ENCODE data around the gene METTL22. TPM values are rescaled to one million over a fixed set of nuclear protein-coding genes. Genes with fewer than 3 reads are reported as not detected.

The METTL22 gene
- total RNA-seq, 1 donor from 2014 or later = 49.6 TPM

DNA sequence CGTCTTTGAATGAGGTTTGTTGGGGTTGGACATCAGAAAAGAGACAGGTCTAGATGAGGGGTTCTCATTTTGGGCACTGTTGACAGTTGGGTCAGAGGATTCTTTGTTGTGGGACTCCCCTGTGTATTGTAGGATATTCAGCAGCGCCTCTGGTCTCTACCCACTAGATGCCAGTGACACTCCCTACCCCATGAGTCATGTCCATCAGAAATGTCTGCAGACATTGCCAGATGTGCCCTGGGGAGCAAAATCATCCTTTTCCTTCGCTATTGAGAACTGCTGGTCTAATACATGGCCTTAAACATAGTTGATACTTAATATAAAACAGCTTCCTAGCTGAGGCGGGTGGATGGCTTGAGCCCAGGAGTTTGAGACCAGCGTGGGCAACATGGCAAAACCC, 56.0 kb downstream of the METTL22 start:
- H3K27ac Mint-ChIP-seq = no peak overlapping the region
- peaks cover 37% of the 10 kb centered on the region for H3K4me1 Mint-ChIP-seq
- DNase-seq (no peak), ATAC-seq (ENCODE audit: low read depth) (no peak)
- TF ChIP-seq, protein P1, sequence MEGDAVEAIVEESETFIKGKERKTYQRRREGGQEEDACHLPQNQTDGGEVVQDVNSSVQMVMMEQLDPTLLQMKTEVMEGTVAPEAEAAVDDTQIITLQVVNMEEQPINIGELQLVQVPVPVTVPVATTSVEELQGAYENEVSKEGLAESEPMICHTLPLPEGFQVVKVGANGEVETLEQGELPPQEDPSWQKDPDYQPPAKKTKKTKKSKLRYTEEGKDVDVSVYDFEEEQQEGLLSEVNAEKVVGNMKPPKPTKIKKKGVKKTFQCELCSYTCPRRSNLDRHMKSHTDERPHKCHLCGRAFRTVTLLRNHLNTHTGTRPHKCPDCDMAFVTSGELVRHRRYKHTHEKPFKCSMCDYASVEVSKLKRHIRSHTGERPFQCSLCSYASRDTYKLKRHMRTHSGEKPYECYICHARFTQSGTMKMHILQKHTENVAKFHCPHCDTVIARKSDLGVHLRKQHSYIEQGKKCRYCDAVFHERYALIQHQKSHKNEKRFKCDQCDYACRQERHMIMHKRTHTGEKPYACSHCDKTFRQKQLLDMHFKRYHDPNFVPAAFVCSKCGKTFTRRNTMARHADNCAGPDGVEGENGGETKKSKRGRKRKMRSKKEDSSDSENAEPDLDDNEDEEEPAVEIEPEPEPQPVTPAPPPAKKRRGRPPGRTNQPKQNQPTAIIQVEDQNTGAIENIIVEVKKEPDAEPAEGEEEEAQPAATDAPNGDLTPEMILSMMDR (IDR thresholded peaks at IDR 0.05) = no peak
- no peaks in the 10 kb centered on the region for H3K27me3 Mint-ChIP-seq
- CTCF ChIA-PET = no interaction called here
- POLR2A ChIA-PET = no interaction called here
- intact Hi-C loops (cut with micrococcal nuclease) = loop anchor here (10.0 kb wide), 1 partner anchor 47 kb away; no protein-coding TSS in a partner anchor
- peaks cover 6% of the 10 kb centered on the region for H3K9me3 Mint-ChIP-seq
- H3K36me3 Mint-ChIP-seq (ENCODE audit: low read depth) = peaks cover 16% of the 10 kb centered on the region
- H3K4me3 Mint-ChIP-seq = no peak overlapping the region

DNA sequence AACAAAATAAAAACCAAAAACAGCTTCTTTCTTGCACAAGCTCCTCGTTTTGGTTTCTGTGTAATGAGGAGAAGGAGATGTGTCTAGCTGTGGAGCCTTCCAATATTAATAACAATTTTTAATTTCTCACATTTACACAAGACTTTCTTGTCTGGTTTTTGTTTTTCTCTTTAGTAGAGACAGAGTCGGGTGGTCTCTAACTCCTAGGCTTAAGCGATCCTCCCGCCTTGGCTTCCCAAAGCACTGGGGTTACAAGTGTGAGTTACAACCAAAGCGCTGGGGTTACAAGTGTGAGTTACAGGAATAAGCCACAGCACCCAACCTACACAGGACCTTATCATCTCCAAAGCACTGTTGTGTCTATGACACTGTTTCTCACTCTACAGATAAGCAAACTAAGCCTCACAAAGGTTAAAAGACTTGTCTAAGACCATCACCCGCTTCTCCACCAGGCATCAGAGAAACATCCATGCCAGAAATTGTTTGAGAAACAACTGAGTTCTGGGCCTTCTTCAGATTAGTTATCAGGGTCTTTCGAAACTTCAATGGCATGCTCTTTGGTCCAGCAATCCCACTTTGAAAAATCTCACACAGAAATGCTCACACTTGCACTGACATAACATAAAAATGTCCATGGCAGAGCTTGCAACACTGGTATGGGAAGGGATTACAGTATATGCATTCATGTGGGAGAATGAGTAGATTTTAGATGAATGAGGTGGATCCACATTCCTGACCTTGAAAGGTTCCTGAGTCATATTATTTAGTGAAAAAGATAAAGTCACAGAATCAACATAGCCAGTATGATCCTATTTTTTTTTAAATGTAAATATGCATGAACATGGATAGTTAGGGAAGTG, 56.8 kb downstream of the METTL22 start:
- no peak overlapping the region for H3K27ac Mint-ChIP-seq
- ChIA-PET CTCF (interaction anchor here (1.4 kb wide), 1 partner anchor 114 kb away, joined by 3 read pairs; no protein-coding TSS in a partner anchor), POLR2A (no interaction called here)
- H3K27me3 Mint-ChIP-seq = no peaks in the 10 kb centered on the region
- peaks cover 6% of the 10 kb centered on the region for H3K9me3 Mint-ChIP-seq
- TF ChIP-seq, protein P1 (IDR thresholded peaks at IDR 0.05) = no peak
- H3K4me3 Mint-ChIP-seq = no peak overlapping the region
- peaks cover 16% of the 10 kb centered on the region for H3K36me3 Mint-ChIP-seq (ENCODE audit: low read depth)
- H3K4me1 Mint-ChIP-seq = peaks cover 37% of the 10 kb centered on the region
- no peak for ATAC-seq (ENCODE audit: low read depth)
- no peak for DNase-seq
- intact Hi-C loops (cut with micrococcal nuclease) = loop anchor here (10.0 kb wide), 1 partner anchor 47 kb away; no protein-coding TSS in a partner anchor

DNA sequence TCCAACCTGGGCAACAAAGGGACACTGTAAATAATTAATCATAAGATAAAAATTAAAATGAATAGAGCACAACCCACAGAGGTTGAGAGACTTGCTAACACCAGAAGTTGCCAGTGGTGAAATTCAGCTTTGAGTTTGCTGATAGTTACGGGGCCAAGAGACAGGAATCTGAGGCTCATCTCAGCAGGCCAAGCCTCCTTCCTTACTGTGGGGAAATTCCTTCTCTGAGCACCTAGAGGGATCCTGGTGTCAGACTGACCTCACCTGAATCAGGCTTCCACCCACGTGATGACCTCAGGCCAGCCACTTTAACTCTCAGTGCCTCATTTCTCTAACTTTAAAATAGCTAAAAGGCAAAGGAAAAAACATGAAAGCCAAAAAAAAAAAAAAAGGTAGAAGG, 57.7 kb downstream of the METTL22 start:
- ATAC-seq (ENCODE audit: low read depth) (no peak), DNase-seq (no peak)
- intact Hi-C loops (cut with micrococcal nuclease) = loop anchor here (10.0 kb wide), 1 partner anchor 46 kb away; no protein-coding TSS in a partner anchor
- H3K27me3 Mint-ChIP-seq = no peaks in the 10 kb centered on the region
- peaks cover 6% of the 10 kb centered on the region for H3K9me3 Mint-ChIP-seq
- POLR2A ChIA-PET = interaction anchor here (0.7 to 0.8 kb wide), 2 partner anchors 16 to 176 kb away, joined by 3 to 6 read pairs; no protein-coding TSS in a partner anchor
- H3K4me1 Mint-ChIP-seq = peaks cover 33% of the 10 kb centered on the region
- H3K27ac Mint-ChIP-seq = no peak overlapping the region
- TF ChIP-seq, protein P1 (IDR thresholded peaks at IDR 0.05) = no peak
- peaks cover 17% of the 10 kb centered on the region for H3K36me3 Mint-ChIP-seq (ENCODE audit: low read depth)
- CTCF ChIA-PET = interaction anchor here (1.4 kb wide), 1 partner anchor 113 kb away, joined by 3 read pairs; no protein-coding TSS in a partner anchor
- no peak overlapping the region for H3K4me3 Mint-ChIP-seq

DNA sequence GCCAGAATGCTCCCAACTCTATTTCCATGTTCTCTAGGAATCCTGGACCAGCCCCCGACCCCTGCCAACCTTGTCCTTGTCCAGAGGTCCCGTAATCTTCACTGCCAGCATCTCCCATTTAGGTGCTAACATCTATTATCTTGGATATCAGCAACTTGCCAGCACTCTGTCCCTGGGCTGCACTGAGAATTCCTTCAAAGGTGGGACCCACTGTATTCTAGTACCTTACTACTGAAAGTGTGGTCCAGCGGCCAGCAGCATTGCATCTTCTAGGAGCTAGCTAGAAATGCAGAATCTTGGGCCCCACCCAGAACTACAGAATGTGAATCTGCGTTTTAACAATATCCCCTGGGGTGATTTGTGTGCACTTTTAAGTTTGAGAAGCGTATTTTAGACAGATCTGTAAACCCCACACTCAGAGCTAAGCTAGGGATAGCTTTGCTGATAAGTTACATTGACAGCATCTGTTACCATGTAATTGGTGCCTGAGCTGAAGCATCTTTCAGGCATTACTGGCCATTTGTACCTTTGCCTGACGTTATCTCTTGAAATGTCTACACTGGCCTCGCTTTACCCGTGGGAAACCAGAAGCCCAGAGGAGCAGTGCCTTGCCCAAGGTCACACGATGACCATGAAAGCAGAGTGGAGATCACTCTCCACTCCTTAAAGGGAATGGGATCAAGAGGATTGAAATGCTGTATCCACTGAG, 61.2 kb downstream of the METTL22 start:
- Mint-ChIP-seq H3K4me1 (peaks cover 26% of the 10 kb centered on the region), H3K27ac (no peak overlapping the region), H3K4me3 (no peak overlapping the region), H3K27me3 (no peaks in the 10 kb centered on the region), H3K36me3 (ENCODE audit: low read depth) (peaks cover 28% of the 10 kb centered on the region), H3K9me3 (peaks cover 6% of the 10 kb centered on the region)
- DNase-seq = no peak
- ChIA-PET CTCF (no interaction called here), POLR2A (no interaction called here)
- intact Hi-C loops (cut with micrococcal nuclease) = no loop called here
- TF ChIP-seq, protein P1 (IDR thresholded peaks at IDR 0.05) = no peak
- no peak for ATAC-seq (ENCODE audit: low read depth)

DNA sequence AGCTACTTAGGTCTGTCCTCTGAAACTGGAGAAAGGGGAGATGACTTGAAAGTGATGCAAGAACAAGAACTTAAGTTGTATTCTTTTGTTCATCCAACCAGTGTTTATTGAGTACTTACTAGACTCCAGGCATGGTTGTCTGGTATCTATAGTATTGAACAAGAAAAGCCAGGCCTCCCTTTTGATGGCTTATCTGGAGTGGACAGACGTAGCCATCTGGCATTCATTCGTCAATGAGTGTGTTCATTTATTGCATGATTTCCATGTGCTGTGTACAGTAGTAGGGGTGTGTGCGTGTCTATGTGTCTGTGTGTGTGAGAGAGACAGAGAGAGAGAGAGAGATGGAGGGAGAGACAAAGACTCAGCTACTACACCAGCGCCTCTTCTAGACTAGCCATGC, 62.1 kb downstream of the METTL22 start:
- intact Hi-C loops (cut with micrococcal nuclease) = no loop called here
- no peak for DNase-seq
- no peak for ATAC-seq (ENCODE audit: low read depth)
- TF ChIP-seq, protein P1 (IDR thresholded peaks at IDR 0.05) = no peak
- Mint-ChIP-seq H3K36me3 (ENCODE audit: low read depth) (peaks cover 31% of the 10 kb centered on the region), H3K4me1 (peaks cover 26% of the 10 kb centered on the region), H3K27me3 (no peaks in the 10 kb centered on the region), H3K9me3 (peaks cover 6% of the 10 kb centered on the region), H3K27ac (no peak overlapping the region), H3K4me3 (no peak overlapping the region)
- POLR2A ChIA-PET = interaction anchor here (0.6 kb wide), 1 partner anchor 416 kb away, joined by 3 read pairs; no protein-coding TSS in a partner anchor
- CTCF ChIA-PET = no interaction called here
